ENCODE data around the gene TRIM38. TPM values are rescaled to one million over a fixed set of nuclear protein-coding genes. Genes with fewer than 3 reads are reported as not detected.

Gene TRIM38
- polyA plus RNA-seq, 1 donor from 2014 or later, result not detected

GRCh38 chr6:26027491-26028211 is 65.0 kb downstream of the TRIM38 start:
- peak; percentile 10 for TF ChIP-seq TAF1 (IDR thresholded peaks at IDR 0.05; ENCODE audit: low read depth)
- no peak for TF ChIP-seq EP300 (conservative IDR thresholded peaks at IDR 0.05; ENCODE audit: poor library complexity, severe bottlenecking)
- TF ChIP-seq MXI1 (conservative IDR thresholded peaks at IDR 0.05; ENCODE audit: poor library complexity, severe bottlenecking), result no peak
- Histone ChIP-seq H4K20me1 (ENCODE audit: insufficient read depth) (no peaks in the 10 kb centered on the region), H3K79me2 (replicated peaks; ENCODE audit: insufficient read depth, low read length) (no peaks in the 10 kb centered on the region), H3K27me3 (ENCODE audit: insufficient read depth, low read depth, low read length) (no peaks in the 10 kb centered on the region), H3K9ac (ENCODE audit: low read length) (no peak overlapping the region), H3K4me3 (ENCODE audit: low read length) (peak overlapping the region; percentile 71), H3F3A (ENCODE audit: insufficient read depth, low read length, poor library complexity, severe bottlenecking) (peaks cover 10% of the 10 kb centered on the region), H3K9me2 (ENCODE audit: insufficient read depth, low read length) (no peaks in the 10 kb centered on the region), H3K9me3 (ENCODE audit: low read length) (no peaks in the 10 kb centered on the region), H2AFZ (ENCODE audit: low read depth, low read length) (no peak overlapping the region), H3K36me3 (ENCODE audit: insufficient read depth, low read length) (no peaks in the 10 kb centered on the region), H3K27ac (ENCODE audit: low read length) (no peak overlapping the region), H3K4me2 (ENCODE audit: low read length) (peak overlapping the region; percentile 90)

- H4K20me1 ChIP-seq (ENCODE audit: insufficient read depth), result no peaks in the 10 kb centered on the region
- no peaks in the 10 kb centered on the region for H3K79me2 ChIP-seq (replicated peaks; ENCODE audit: insufficient read depth, low read length)
- H3K36me3 ChIP-seq (ENCODE audit: insufficient read depth, low read length), result no peaks in the 10 kb centered on the region
- H3K9ac ChIP-seq (ENCODE audit: low read length), result no peak overlapping the region
- TF ChIP-seq RAD21 (conservative IDR thresholded peaks at IDR 0.05), result no peak
- TF ChIP-seq EZH2 (IDR thresholded peaks at IDR 0.05; ENCODE audit: borderline replicate concordance, insufficient read depth, low read length, poor library complexity, severe bottlenecking), result no peak
- TF ChIP-seq CTCF (IDR thresholded peaks at IDR 0.05; ENCODE audit: poor library complexity, severe bottlenecking), result no peak
- TF ChIP-seq SMC3 (conservative IDR thresholded peaks at IDR 0.05; ENCODE audit: poor library complexity), result no peak
- no peak for TF ChIP-seq TAF1 (IDR thresholded peaks at IDR 0.05; ENCODE audit: low read depth)
- TF ChIP-seq POLR2AphosphoS5 (IDR thresholded peaks at IDR 0.05), result no peak
- TF ChIP-seq REST (IDR thresholded peaks at IDR 0.05; ENCODE audit: borderline replicate concordance), result no peak
- no peak overlapping the region for H3K4me3 ChIP-seq (ENCODE audit: low read length)
- H2AFZ ChIP-seq (ENCODE audit: low read depth, low read length), result no peak overlapping the region
- H3K9me3 ChIP-seq (ENCODE audit: low read length), result no peaks in the 10 kb centered on the region
- H3K27me3 ChIP-seq (ENCODE audit: insufficient read depth, low read depth, low read length), result no peaks in the 10 kb centered on the region
- H3F3A ChIP-seq (ENCODE audit: insufficient read depth, low read length, poor library complexity, severe bottlenecking), result peaks cover 10% of the 10 kb centered on the region
- H3K4me2 ChIP-seq (ENCODE audit: low read length), result no peak overlapping the region
- H3K9me2 ChIP-seq (ENCODE audit: insufficient read depth, low read length), result no peaks in the 10 kb centered on the region
- no peak overlapping the region for H3K27ac ChIP-seq (ENCODE audit: low read length)
These were observed 65.7 kb downstream of the TRIM38 start for GRCh38 chr6:26028212-26028745.

Measured in neural cell (in vitro differentiated cells).